Right renal pelvis (tissue), 4 donors: Measurements from ENCODE around the gene RTL1. TPM values are rescaled to one million over a fixed set of nuclear protein-coding genes. Genes with fewer than 3 reads are reported as not detected.

ENCODE experiments used
- DNase-seq, 4 donors: peaks; one replicate each; pipeline ENCODE4 v3.0.0-alpha.2; 2013; ENCODE audit warnings: low read depth in 4 of 4, low spot score in 3 of 4, missing footprints in 1 of 4
- polyA plus RNA-seq, 4 donors: library from polyadenylated mRNA; unstranded; fragments of 120-200 nt; gene quantifications; one replicate each; pipeline ENCODE4 v1.2.1, GENCODE V29; 2013; ENCODE audit not compliant: insufficient read length in 4 of 4

The RTL1 gene
- polyA plus RNA-seq, 4 donors, result 0.06 to 0.08 TPM; not detected in 2

- DNase-seq, result no peak
Measured at GRCh38 chr14:100854435-100854834, 49.1 kb downstream of the RTL1 start.

- DNase-seq, result no peak
Measured at GRCh38 chr14:100851946-100852620, 51.4 kb downstream of the RTL1 start.

- DNase-seq, result no peak
Measured at GRCh38 chr14:100851586-100851916, 52.0 kb downstream of the RTL1 start.

GRCh38 chr14:100850841-100851585, 52.5 kb downstream of the RTL1 start:
- DNase-seq, result no peak

GRCh38 chr14:100849115-100849781, 54.3 kb downstream of the RTL1 start:
- no peak for DNase-seq

- DNase-seq, result no peak
Measured at GRCh38 chr14:100846309-100846859, 57.1 kb downstream of the RTL1 start.

GRCh38 chr14:100845341-100845740, 58.2 kb downstream of the RTL1 start:
- no peak for DNase-seq

- no peak for DNase-seq
Measured at GRCh38 chr14:100844846-100845245, 58.7 kb downstream of the RTL1 start.

GRCh38 chr14:100844421-100844820, 59.1 kb downstream of the RTL1 start:
- DNase-seq, result no peak

- no peak for DNase-seq
Measured at GRCh38 chr14:100844082-100844408, 59.5 kb downstream of the RTL1 start.

GRCh38 chr14:100842799-100843198, 60.7 kb downstream of the RTL1 start:
- no peak for DNase-seq

- no peak for DNase-seq
Measured at GRCh38 chr14:100841761-100842403, 61.6 kb downstream of the RTL1 start.

GRCh38 chr14:100841066-100841760, 62.3 kb downstream of the RTL1 start:
- DNase-seq, result no peak

GRCh38 chr14:100840286-100841065, 63.0 kb downstream of the RTL1 start:
- no peak for DNase-seq

GRCh38 chr14:100839681-100840111, 63.8 kb downstream of the RTL1 start:
- DNase-seq, result no peak

GRCh38 chr14:100839315-100839585, 64.3 kb downstream of the RTL1 start:
- DNase-seq, result no peak

- no peak for DNase-seq
Measured at GRCh38 chr14:100838493-100839314, 64.8 kb downstream of the RTL1 start.

- DNase-seq, result no peak
Measured at GRCh38 chr14:100837805-100838350, 65.6 kb downstream of the RTL1 start.
